GM08714 (cell line): ENCODE results near the gene KIAA0232.

Source experiments
- H3K4me3 ChIP-seq: fragments of 200-500 bp; sonication (Bioruptor generic); 2 replicates; pipeline ENCODE4 v1.5.1; 2014; ENCODE audit warnings: mild to moderate bottlenecking, low read length, inconsistent platforms
- ZNF274 ChIP-seq: IDR thresholded peaks from 2 replicates; pipeline ENCODE4 v1.6.1; 2012; ENCODE audit warnings: mild to moderate bottlenecking, low read depth, low read length

KIAA0232 gene

DNA sequence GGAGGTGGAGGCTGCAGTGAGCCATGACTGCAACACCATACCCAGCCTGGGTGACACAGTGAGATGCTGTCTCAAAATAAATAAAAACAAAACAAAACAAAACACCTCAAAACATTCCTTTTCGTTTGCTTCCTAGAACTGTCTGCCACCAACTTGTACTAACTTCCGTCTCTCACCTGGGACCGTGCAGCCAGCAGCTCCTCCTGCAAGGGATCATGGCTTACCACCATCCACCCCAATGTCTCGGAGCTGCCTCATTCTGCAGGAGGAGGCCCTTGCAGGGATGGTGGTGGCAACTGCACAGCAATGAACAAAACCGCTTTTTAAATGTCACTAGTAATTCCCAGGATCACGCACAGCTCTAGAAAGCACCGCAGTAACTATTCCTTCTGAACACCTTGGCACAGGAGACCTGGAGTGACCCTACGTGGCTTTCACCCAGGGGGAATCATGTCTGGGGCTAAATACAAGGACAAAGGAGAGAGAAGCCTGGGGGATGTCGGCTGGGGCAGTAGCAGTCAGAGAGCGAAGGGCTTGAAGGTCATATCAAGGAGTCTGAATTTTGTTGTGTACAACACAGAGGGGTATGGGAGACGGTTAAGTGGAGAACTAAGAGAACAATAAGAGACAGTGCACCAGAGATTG lies 17.4 kb upstream of the KIAA0232 start:
- no peak for TF ChIP-seq ZNF274

DNA sequence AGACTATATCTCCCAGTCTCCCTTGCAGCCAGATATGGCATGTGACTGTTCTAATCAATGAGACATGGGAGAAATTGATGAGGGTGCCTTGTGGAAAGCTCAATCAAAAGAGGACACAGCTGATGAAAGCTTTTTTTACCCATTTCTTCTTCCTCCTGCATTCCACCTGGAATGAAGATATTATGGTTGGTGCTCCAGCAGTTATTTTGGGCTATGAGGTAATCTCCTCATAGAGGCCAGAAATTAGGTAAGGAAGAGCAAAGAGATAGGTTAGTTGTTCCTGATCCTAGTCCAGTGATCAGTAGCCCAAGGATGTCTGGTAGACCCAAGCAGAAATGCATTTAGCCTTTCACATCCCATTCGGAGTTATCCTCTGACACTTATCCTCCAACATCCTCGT lies 16.8 kb upstream of the KIAA0232 start:
- no peak for TF ChIP-seq ZNF274
- H3K4me3 ChIP-seq, result no peak overlapping the region

More for the DNA sequence above, 17.4 kb upstream of the KIAA0232 start:
- H3K4me3 ChIP-seq, result no peak overlapping the region

- TF ChIP-seq ZNF274, result no peak
- no peak overlapping the region for H3K4me3 ChIP-seq
These were observed 15.2 kb upstream of the KIAA0232 start for GRCh38 chr4:6767386-6767747.

DNA sequence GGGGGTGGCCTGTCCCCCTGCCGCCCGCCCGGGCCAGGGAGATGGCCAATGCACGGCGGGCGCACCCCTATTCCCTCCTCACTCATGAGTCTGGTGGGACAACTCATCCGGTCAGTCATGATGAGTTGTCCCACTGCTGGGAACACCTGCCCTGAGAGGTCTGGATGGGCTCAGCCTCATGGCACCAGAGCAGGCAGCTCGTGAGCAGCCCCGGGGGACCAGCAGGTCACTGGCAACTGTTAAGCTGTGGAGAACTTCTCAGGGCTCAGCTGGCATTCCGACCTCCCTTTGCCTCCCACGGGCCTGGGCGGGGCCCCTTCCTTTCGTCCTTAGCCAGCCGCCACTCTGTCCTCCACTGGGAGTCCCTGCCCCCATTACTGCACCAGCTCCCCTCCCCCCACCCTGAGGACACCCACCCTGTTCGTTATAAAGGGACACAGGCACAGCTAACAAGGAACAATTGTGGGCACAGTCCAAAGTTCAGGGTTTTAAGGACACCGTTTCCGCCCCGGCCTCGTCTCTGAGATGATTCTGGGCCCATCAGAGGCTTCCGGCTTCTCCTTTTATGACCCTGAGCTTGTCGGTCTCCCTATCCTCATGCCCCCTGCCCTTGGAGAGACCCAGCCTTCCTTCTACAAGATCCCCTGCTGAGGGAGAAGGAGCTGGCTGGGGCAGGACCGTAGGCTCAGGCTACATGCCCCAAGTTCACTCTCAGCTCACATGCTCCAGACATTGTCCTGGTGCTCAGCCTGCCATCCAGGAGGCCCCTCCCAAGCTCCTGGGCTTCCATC lies 14.6 kb upstream of the KIAA0232 start:
- no peak overlapping the region for H3K4me3 ChIP-seq
- TF ChIP-seq ZNF274, result no peak

DNA sequence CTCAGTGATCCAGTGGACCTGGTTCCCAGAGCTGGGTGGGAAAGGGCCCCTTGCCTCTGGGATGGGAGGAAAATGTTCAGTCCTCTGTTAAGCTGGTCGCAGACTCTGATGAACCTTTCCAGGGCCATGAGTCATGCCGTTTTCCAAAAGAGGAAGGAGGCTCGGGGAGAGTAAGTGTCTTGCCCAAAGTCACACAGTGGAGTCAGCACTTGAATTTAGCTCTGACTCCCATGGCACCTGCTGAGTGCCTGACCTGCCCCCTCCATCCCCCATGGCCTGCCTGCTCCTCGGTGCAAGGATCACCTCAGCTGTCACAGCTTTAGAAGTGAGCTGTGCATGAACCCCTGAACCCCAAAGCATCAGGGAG lies 14.0 kb upstream of the KIAA0232 start:
- H3K4me3 ChIP-seq, result no peak overlapping the region
- no peak for TF ChIP-seq ZNF274

DNA sequence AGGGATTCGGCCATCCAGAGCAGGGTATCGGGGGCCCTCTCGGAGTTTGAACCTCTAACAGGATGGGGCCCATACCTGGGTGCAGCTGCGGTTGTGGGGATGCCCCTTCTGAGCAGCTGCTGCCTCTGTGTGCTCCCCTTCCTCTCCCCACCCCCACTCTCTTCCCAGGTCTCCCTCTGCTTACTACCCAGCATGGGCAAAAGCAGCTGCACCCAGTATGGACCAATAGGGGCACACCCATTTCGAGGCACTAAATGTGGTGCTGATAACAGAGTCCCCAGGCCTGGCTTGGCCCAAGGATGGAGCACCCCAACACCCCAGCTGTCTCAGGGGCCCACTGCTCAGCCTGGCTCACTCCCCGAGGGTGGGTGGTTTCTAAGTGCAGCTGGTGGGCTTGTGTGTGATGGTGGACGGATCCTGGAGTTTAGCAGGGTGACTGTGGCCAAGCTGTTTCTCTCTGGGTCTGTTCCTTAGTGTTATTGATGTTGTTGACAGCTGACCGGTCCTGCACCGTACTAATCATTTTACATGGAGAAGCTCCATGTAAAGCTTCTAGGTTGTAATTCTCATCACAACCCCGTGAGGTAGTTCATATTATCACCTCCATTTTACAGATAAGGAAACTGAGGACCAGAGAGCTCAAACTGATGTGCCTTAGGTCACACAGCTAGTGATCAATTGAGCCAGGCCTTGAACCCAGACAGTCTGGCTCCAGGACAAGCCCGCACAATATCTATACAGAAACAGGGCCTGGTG lies 13.1 kb upstream of the KIAA0232 start:
- H3K4me3 ChIP-seq, result no peak overlapping the region

GRCh38 chr4:6769989-6770420 lies 12.5 kb upstream of the KIAA0232 start:
- TF ChIP-seq ZNF274, result no peak
- H3K4me3 ChIP-seq, result no peak overlapping the region

More for the DNA sequence above, 13.1 kb upstream of the KIAA0232 start:
- TF ChIP-seq ZNF274, result no peak

DNA sequence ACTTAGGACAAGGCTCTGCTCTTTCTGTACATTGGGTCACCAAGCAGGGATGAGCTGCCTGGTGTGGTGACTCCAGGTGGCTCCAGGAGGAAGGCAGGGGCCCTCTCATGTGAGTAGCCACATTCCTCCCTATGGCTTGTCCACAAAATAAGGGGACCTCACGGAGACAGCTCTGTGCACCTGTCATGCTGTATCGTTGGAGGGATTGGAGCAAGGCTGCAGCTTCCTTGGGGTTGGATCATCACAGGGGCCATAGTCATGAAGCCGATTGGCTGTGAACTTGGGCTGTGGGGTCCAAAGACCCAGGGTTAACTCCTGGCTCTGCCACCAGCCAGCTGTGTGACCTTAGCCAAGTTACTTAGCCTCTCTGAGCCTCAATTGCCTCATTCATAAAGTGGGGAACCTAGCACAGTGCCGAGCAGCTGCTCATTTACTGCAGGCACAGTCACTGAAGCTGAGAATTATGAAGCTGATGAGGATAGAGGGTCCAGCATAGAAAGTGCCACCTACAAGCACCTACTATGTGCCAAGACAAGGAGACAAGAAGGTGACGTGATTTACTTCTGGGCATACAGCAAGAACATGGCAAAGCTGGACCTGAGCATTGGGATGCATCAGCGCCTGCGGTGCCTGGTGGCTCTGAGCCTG lies 11.8 kb upstream of the KIAA0232 start:
- no peak for TF ChIP-seq ZNF274

GRCh38 chr4:6771229-6771671 lies 11.3 kb upstream of the KIAA0232 start:
- TF ChIP-seq ZNF274, result no peak
- H3K4me3 ChIP-seq, result no peak overlapping the region

More for the DNA sequence above, 11.8 kb upstream of the KIAA0232 start:
- H3K4me3 ChIP-seq, result no peak overlapping the region

DNA sequence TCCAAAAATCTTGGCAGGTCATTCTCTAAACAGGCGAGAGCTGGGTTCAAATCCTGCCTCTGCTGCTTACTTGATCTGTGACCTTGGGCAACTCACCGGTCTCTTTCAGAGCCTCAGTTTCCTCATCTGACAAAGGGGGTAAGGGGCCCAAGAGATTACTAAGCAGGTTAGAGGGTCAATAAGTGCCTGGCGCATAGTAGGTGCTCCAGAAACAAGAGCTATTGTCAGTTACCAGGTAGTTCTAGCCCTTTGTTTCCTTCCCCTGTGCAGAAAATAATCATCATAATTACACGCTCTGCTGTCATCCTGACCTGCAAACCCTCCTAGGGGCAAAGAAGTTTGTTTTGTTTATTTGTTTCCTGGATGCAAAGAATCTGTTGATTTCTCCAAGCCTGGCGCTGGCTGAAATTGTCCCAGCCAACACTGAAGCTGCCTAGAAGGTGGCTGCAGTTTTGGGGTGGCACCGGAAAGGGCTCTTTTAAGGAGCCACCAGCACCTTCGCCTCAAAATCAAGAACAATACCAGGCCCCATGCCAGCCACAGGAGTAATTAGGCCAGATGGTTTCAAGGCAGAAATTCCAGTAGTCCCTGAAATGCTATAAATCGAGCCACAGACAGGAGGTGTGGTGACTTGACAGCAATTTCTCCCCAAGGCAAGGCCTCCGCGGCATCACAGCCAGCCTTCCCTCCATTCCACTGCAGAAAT lies 10.2 kb upstream of the KIAA0232 start:
- H3K4me3 ChIP-seq, result no peak overlapping the region
- TF ChIP-seq ZNF274, result no peak

DNA sequence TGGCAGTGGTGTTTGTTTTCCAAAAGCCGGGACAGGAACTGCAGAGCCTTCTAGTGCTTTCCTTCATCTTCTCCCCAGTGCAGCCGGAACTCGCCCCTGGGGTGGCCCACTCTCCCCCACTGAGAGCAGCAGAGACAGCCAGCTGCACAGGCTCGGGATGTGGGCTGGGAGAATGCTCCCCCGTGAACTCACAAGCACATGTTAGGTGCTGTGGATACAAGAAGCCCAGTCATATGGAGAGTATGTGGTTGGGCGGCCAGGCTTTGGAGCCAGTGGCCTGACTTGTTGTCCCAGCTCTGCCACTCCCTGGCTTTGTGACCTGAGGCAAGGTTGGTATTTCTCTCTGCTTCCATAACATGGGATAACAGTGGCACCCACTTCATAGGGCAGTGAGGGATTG lies 9.4 kb upstream of the KIAA0232 start:
- TF ChIP-seq ZNF274, result no peak
- H3K4me3 ChIP-seq, result no peak overlapping the region

- H3K4me3 ChIP-seq, result no peak overlapping the region
- no peak for TF ChIP-seq ZNF274
These were observed 8.6 kb upstream of the KIAA0232 start for GRCh38 chr4:6773616-6774540.

DNA sequence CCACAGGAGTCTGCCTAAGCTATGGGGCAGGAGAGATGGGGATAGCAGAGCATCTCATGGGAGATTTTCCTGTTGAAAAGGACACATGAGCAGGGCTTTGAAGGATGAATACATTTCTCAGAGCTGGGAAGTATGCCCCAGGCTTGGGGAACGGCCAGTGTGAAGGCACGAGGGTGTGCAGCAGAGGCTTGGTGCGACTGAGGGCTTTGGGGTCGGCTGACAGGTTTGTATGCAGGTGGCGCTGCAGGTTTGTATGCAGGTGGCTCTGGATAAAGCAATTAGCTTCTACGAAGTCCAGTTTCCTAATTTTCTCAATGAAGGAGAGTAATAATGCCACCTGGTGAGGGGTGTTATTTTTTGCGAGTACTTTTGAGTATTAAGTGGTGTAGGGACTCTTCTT lies 6.8 kb upstream of the KIAA0232 start:
- no peak overlapping the region for H3K4me3 ChIP-seq
- TF ChIP-seq ZNF274, result no peak
